ENCODE measurements around the gene WFIKKN1.
"Not testable (repeated sequence)": the region's sequence is repeated elsewhere in the genome, so short reads cannot be mapped to it uniquely, and the experiment has no call there.

WFIKKN1 gene

GRCh38 chr16:595942-596735 is 34.6 kb upstream of the WFIKKN1 start:
- DNase-seq, result no peak

- no peak for DNase-seq
Observed at GRCh38 chr16:596736-597060, 34.1 kb upstream of the WFIKKN1 start.

GRCh38 chr16:597655-598054 is 33.1 kb upstream of the WFIKKN1 start:
- not testable (repeated sequence) for DNase-seq

- DNase-seq, result no peak
Observed at GRCh38 chr16:598823-599739, 31.7 kb upstream of the WFIKKN1 start.

- no peak for DNase-seq
Observed at GRCh38 chr16:600781-601180, 30.0 kb upstream of the WFIKKN1 start.

- no peak for DNase-seq
Observed at GRCh38 chr16:603933-604332, 26.9 kb upstream of the WFIKKN1 start.

GRCh38 chr16:606656-607307 is 24.0 kb upstream of the WFIKKN1 start:
- DNase-seq, result no peak

- DNase-seq, result no peak
Observed at GRCh38 chr16:608019-608418, 22.8 kb upstream of the WFIKKN1 start.

GRCh38 chr16:609316-609715 is 21.5 kb upstream of the WFIKKN1 start:
- DNase-seq, result no peak

GRCh38 chr16:609984-610383 is 20.8 kb upstream of the WFIKKN1 start:
- no peak for DNase-seq

GRCh38 chr16:610513-611381 is 20.0 kb upstream of the WFIKKN1 start:
- DNase-seq, result peak; percentile 67

- DNase-seq, result no peak
Observed at GRCh38 chr16:615122-615521, 15.7 kb upstream of the WFIKKN1 start.

- DNase-seq, result no peak
Observed at GRCh38 chr16:616733-617586, 13.8 kb upstream of the WFIKKN1 start.

GRCh38 chr16:617855-618254 is 12.9 kb upstream of the WFIKKN1 start:
- DNase-seq, result no peak

- no peak for DNase-seq
Observed at GRCh38 chr16:619476-620100, 11.2 kb upstream of the WFIKKN1 start.

- no peak for DNase-seq
Observed at GRCh38 chr16:620700-621525, 9.9 kb upstream of the WFIKKN1 start.

GRCh38 chr16:621526-622105 is 9.2 kb upstream of the WFIKKN1 start:
- DNase-seq, result no peak

GRCh38 chr16:622920-623280 is 7.9 kb upstream of the WFIKKN1 start:
- no peak for DNase-seq

- DNase-seq, result no peak
Observed at GRCh38 chr16:624526-625070, 6.2 kb upstream of the WFIKKN1 start.

Data from activated CD8-positive, alpha-beta memory T cell treated with anti-CD3 and anti-CD28 coated beads, Interleukin-2, amount 50 U/mL, for 4 hours (primary cell).